Uterus (tissue), 2 donors: ENCODE measurements around the gene MORN3.

ENCODE experiments used
- CTCF ChIP-seq, 4 experiments: fragments of 200-600 bp in 2 of 4; fragments of 450-650 bp in 2 of 4; sonication (generic) in 2 of 4; IDR thresholded peaks; one replicate each; pipeline ENCODE4 v1.5.1; 2016 to 2019; ENCODE audit warnings: antibody characterized with exemption in 4 of 4, mild to moderate bottlenecking in 2 of 4, moderate library complexity in 1 of 4
- POLR2A ChIP-seq, 2 donors: fragments of 450-650 bp; IDR thresholded peaks; one replicate each; pipeline ENCODE4 v1.6.1; 2016; ENCODE audit warnings: antibody characterized with exemption in 2 of 2, mild to moderate bottlenecking in 1 of 2, moderate library complexity in 1 of 2

DNA sequence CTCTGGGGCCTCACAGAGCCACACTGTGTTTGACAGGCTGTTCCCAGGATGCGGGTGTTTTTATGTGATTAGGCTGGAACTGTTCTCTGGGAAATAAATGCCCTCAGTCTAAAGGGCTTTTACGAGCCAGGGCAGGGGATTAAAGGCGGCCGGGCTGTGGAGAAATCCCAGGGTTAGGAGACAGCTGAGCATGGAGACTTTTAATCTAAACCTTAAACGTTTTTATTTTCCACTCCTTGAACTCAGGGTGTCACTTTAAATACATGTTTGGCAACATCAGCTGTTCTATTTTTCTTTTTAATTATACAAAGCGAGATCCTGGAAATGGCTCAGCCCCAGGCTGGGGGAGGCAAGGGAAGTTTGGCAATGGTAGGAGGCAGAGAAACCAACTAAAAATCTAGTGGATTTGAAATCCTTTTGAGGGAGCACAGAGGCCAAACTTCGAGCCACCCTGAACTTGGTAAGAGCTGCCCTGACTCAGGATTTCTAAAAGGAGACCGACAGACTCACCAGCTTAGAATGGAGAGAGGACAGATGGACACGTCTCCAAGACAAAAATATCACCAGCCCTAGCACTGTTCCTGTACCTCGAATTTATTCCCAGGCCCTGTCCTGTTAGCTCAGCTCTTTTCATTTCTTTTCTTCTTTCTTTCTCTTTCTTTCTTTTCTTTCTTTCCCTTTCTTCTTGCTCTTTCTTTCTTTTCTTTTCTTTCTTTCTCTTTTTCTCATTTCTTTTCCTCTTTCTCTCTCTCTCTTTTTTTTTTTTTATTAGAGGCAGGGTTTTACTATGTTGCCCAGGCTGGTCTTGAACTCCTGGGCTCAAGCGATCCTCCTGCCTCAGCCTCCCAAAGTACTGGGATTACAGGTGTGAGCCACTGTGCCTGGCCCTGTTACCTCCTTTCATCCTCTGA is 59.0 kb downstream of the MORN3 start:
- no peak for TF ChIP-seq CTCF (IDR thresholded peaks at IDR 0.05)
- no peak for TF ChIP-seq POLR2A (IDR thresholded peaks at IDR 0.05)
